ENCODE measurements around the gene RHBDD3. TPM values are rescaled to one million over a fixed set of nuclear protein-coding genes. Genes with fewer than 3 reads are reported as not detected.

The RHBDD3 gene
- total RNA-seq, 4 donors from 2014 or later, result 14.4 to 43.5 (median 32.6) TPM

DNA sequence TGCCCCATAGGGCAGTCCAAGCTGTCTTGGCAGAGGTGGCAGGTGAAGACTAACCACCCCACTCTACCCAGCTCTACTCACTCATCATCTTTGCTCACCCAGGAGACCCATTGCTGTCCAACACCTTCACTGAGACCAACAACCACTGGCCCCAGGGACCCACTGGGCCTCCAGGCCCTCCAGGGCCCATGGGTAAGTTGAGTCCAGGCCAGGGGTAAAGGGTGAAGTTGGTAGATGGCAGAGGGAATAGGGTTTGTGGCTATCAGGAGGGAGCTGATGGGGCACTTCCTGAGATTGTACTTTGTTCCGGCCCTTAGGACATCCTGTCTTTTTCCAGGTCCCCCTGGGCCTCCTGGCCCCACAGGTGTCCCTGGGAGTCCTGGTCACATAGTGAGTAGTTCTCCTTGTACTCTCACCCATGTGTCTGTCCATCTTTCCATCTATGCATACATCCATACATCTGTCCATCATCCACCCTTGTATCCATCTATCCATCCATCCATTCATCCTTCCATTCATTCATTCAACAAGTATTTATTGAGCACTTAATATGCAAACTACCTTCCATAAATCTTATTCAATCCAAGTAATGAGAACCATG, 34.4 kb downstream of the RHBDD3 start:
- H3K9me3 ChIP-seq, result peaks cover 0 to 5% (median 0%) of the 10 kb centered on the region in 4 donors
- 73 to 90% methylated on average over 1 of the region's 1 CpG for WGBS, 2 donors
- TF ChIP-seq EP300 (IDR thresholded peaks at IDR 0.05), result no peak
- TF ChIP-seq, protein P1, sequence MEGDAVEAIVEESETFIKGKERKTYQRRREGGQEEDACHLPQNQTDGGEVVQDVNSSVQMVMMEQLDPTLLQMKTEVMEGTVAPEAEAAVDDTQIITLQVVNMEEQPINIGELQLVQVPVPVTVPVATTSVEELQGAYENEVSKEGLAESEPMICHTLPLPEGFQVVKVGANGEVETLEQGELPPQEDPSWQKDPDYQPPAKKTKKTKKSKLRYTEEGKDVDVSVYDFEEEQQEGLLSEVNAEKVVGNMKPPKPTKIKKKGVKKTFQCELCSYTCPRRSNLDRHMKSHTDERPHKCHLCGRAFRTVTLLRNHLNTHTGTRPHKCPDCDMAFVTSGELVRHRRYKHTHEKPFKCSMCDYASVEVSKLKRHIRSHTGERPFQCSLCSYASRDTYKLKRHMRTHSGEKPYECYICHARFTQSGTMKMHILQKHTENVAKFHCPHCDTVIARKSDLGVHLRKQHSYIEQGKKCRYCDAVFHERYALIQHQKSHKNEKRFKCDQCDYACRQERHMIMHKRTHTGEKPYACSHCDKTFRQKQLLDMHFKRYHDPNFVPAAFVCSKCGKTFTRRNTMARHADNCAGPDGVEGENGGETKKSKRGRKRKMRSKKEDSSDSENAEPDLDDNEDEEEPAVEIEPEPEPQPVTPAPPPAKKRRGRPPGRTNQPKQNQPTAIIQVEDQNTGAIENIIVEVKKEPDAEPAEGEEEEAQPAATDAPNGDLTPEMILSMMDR (IDR thresholded peaks at IDR 0.05), result no peak
- no peak for TF ChIP-seq POLR2A (IDR thresholded peaks at IDR 0.05)
- no peaks in the 10 kb centered on the region for H3K27me3 ChIP-seq
- no peak overlapping the region for H3K4me3 ChIP-seq
- no peak overlapping the region for H3K27ac ChIP-seq
- no peaks in the 10 kb centered on the region for H3K36me3 ChIP-seq
- peaks cover 0 to 5% (median 0%) of the 10 kb centered on the region in 4 donors for H3K4me1 ChIP-seq
- no peak for DNase-seq (ENCODE audit: low spot score in 2 of 2)

DNA sequence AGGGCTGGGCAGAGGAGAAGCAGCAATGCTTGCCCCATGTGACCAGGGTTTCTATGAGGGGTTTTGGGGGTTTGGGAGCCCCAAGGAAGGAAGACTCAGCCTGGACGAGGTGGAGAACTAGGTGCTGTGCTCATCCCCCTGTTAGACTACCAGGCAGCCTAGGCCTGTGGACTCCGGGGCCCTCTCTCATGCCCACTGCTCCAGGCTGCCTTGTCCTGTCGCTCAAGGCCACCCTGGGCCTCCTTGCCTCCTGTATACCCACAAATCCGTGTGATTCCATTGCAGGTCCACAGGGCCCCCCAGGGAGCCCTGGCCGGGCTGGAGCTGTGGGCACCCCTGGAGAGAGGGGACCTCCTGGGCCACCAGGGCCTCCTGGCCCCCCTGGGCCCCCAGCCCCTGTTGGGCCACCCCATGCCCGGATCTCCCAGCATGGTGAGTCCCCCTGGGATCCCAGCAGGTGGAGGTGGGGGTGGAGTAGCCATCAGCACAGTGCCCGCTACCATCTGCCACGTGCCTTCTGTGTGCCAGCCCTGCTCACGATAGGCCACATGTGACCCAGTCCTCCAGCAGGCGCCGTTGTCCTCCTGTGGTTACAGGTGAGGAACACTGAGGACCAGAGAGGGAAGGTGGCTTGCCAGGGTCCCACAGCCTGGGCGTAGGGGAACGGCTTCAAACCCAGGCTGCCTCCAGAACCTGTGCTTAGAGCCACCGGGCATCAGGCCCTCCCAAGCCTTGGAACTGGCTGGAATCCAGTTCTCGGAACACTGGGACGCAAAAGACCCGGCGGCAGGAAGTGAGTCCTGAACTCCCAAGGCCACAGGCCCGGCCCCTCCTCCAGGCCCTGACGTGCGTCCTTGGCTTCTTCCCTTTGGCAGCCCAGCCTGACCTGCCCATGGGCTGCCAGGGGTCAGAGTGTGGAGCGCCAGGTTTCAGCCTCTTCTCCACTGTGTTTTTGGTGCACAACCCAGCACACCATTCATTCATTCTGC, 35.5 kb downstream of the RHBDD3 start:
- TF ChIP-seq POLR2A (IDR thresholded peaks at IDR 0.05), result no peak
- TF ChIP-seq, protein P1 (IDR thresholded peaks at IDR 0.05), result no peak
- no peak for TF ChIP-seq EP300 (IDR thresholded peaks at IDR 0.05)
- DNase-seq (ENCODE audit: low spot score in 2 of 2), result no peak
- Histone ChIP-seq H3K27me3 (no peaks in the 10 kb centered on the region), H3K9me3 (peaks cover 0 to 5% (median 0%) of the 10 kb centered on the region in 4 donors), H3K4me3 (no peak overlapping the region), H3K27ac (no peak overlapping the region), H3K36me3 (no peaks in the 10 kb centered on the region), H3K4me1 (peaks cover 0 to 5% (median 0%) of the 10 kb centered on the region in 4 donors)
- WGBS, 2 donors, result 62 to 74% methylated on average over 18 to 20 of the region's 22 CpGs

DNA sequence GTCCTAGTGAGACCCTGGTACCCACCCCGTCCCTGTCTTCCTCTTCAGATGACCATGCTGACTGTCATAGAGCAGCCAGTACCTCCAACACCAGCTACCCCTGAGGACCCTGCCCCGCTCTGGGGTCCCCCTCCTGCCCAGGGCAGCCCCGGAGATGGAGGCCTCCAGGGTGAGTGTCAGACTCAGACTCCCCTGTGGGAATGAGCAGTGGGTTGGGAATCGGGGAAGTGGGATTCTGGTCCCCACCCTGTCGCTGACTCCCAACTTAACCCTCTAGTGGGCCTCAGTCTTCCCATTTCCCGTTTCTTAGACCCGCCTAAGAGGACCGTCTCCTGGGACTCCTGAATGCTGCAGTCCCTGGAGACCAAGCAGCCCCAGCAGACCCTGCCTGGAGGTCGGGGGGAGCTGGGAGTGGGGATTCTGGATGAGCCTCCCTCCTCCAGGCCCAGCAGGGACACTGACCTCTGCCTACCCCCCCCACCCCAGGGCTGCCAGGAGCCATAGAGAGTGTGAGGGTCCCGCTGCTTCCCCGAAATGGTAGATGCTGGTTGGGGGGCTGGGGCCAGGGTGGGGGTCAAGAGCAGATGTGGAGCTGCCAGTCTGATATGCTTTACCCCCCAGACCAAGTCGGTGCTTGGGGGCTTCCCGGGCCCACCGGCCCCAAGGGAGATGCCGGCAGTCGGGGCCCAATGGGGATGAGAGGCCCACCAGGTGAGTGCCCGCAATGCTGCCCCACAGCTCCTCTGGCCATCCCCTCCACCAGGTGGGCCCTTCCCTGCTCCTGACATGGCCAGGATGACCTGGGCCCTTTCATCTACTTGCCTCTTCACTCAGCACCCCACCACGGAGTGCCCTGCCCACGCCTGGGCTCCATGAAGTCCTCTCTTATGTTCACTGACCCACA, 36.6 kb downstream of the RHBDD3 start:
- WGBS, 2 donors, result 89% methylated on average over 16 to 19 of the region's 19 CpGs
- TF ChIP-seq POLR2A (IDR thresholded peaks at IDR 0.05), result no peak

DNA sequence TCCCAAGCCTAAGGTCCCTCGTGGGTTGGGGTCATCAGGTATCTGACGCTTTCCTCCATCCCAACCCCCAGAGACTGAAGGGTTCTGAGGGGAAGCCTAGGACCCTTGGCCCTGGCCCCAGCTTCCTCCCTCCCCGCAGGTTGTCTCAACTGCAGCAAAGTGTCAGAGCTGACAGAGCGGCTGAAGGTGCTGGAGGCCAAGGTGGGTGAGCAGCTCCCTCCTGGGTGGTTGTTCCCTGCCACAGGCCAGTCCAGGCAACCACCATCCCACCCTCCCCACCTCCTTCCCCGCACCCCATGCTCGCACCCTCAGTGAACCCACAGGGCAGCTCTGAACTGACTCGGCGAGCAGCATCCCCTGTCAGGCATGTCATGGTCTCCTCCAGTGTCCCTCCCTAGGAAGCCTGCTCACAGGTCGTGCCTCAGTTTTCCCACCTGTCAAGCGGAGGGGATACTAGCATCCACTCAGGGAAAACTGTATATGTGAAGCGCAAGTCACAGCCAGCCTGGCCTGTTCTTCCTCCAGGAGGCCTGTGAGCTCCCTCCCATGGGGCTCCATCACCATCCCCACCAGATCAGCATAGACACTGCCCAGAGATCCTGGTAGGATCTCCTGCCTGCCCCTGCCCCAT, 41.3 kb downstream of the RHBDD3 start:
- DNase-seq (ENCODE audit: low spot score in 2 of 2), result no peak
- no peak overlapping the region for H3K4me3 ChIP-seq
- H3K27me3 ChIP-seq, result no peaks in the 10 kb centered on the region
- H3K27ac ChIP-seq, result peak overlapping the region in 3 of 4 donors; percentile 20 to 76 (median 40)
- peaks cover 0 to 25% (median 10%) of the 10 kb centered on the region in 4 donors for H3K4me1 ChIP-seq
- no peaks in the 10 kb centered on the region for H3K36me3 ChIP-seq
- TF ChIP-seq POLR2A (IDR thresholded peaks at IDR 0.05) (no peak), EP300 (IDR thresholded peaks at IDR 0.05) (no peak)
- TF ChIP-seq, protein P1 (IDR thresholded peaks at IDR 0.05), result no peak
- H3K9me3 ChIP-seq, result no peaks in the 10 kb centered on the region
- WGBS, 2 donors, result 87 to 94% methylated on average over 11 of the region's 11 CpGs

More for the DNA sequence above, 36.6 kb downstream of the RHBDD3 start:
- Histone ChIP-seq H3K27ac (no peak overlapping the region), H3K36me3 (no peaks in the 10 kb centered on the region), H3K9me3 (peaks cover 0 to 5% (median 0%) of the 10 kb centered on the region in 4 donors), H3K4me3 (no peak overlapping the region), H3K27me3 (no peaks in the 10 kb centered on the region), H3K4me1 (peaks cover 0 to 5% (median 0%) of the 10 kb centered on the region in 4 donors)
- DNase-seq (ENCODE audit: low spot score in 2 of 2), result no peak
